Measurements from ENCODE around the gene GARS1. TPM values are rescaled to one million over a fixed set of nuclear protein-coding genes. Genes with fewer than 3 reads are reported as not detected.
"Not testable (repeated sequence)": the region's sequence is repeated elsewhere in the genome, so short reads cannot be mapped to it uniquely, and the experiment has no call there.

GARS1 gene
- total RNA-seq, 1 donor from 2014 or later = 83.7 TPM

- Histone ChIP-seq H3K27ac (no peak overlapping the region), H3K36me3 (peaks cover 0 to 92% of the 10 kb centered on the region in 2 donors), H3K4me3 (no peak overlapping the region), H3K9me3 (no peaks in the 10 kb centered on the region), H3K4me1 (no peaks in the 10 kb centered on the region), H3K27me3 (no peaks in the 10 kb centered on the region)
- intact Hi-C loops (cut with DNase I) = no loop called here
- TF ChIP-seq CTCF (IDR thresholded peaks at IDR 0.05) (no peak), POLR2A (IDR thresholded peaks at IDR 0.05) (no peak), POLR2AphosphoS5 (IDR thresholded peaks at IDR 0.05; ENCODE audit: insufficient read depth in 1 of 2, low read depth in 1 of 2) (no peak)
- no peak for DNase-seq (ENCODE audit: extremely low spot score in 2 of 2)
Measured at GRCh38 chr7:30630986-30631385, 36.3 kb downstream of the GARS1 start.

- H3K36me3 ChIP-seq = peaks cover 0 to 72% of the 10 kb centered on the region in 2 donors
- no peak overlapping the region for H3K4me3 ChIP-seq
- no peak for DNase-seq (ENCODE audit: extremely low spot score in 2 of 2)
- TF ChIP-seq POLR2AphosphoS5 (IDR thresholded peaks at IDR 0.05; ENCODE audit: insufficient read depth in 1 of 2, low read depth in 1 of 2) (no peak), POLR2A (IDR thresholded peaks at IDR 0.05) (no peak), CTCF (IDR thresholded peaks at IDR 0.05) (no peak)
- no peaks in the 10 kb centered on the region for H3K4me1 ChIP-seq
- H3K9me3 ChIP-seq = no peaks in the 10 kb centered on the region
- intact Hi-C loops (cut with DNase I) = no loop called here
- H3K27me3 ChIP-seq = no peaks in the 10 kb centered on the region
- H3K27ac ChIP-seq = no peak overlapping the region
Measured at GRCh38 chr7:30633223-30633622, 38.5 kb downstream of the GARS1 start.

- intact Hi-C loops (cut with DNase I) = no loop called here
- Histone ChIP-seq H3K4me1 (no peaks in the 10 kb centered on the region), H3K36me3 (peaks cover 0 to 62% of the 10 kb centered on the region in 2 donors)
Measured at GRCh38 chr7:30634193-30634626, 39.5 kb downstream of the GARS1 start.

GRCh38 chr7:30634634-30635201 is 40.0 kb downstream of the GARS1 start:
- Histone ChIP-seq H3K4me3 (no peak overlapping the region), H3K27me3 (no peaks in the 10 kb centered on the region), H3K27ac (no peak overlapping the region), H3K36me3 (peaks cover 0 to 58% of the 10 kb centered on the region in 2 donors), H3K9me3 (no peaks in the 10 kb centered on the region), H3K4me1 (no peaks in the 10 kb centered on the region)
- TF ChIP-seq CTCF (IDR thresholded peaks at IDR 0.05) (no peak), POLR2A (IDR thresholded peaks at IDR 0.05) (no peak)
- DNase-seq (ENCODE audit: extremely low spot score in 2 of 2) = no peak
- intact Hi-C loops (cut with DNase I) = no loop called here

More at GRCh38 chr7:30634193-30634626, 39.5 kb downstream of the GARS1 start:
- TF ChIP-seq CTCF (IDR thresholded peaks at IDR 0.05) = no peak
- TF ChIP-seq POLR2A (IDR thresholded peaks at IDR 0.05) = no peak
- TF ChIP-seq POLR2AphosphoS5 (IDR thresholded peaks at IDR 0.05; ENCODE audit: insufficient read depth in 1 of 2, low read depth in 1 of 2) = no peak
- Histone ChIP-seq H3K27ac (no peak overlapping the region), H3K4me3 (no peak overlapping the region), H3K9me3 (no peaks in the 10 kb centered on the region), H3K27me3 (no peaks in the 10 kb centered on the region)
- DNase-seq (ENCODE audit: extremely low spot score in 2 of 2) = no peak

- no peaks in the 10 kb centered on the region for H3K9me3 ChIP-seq
- TF ChIP-seq CTCF (IDR thresholded peaks at IDR 0.05) = no peak
- TF ChIP-seq POLR2AphosphoS5 (IDR thresholded peaks at IDR 0.05; ENCODE audit: insufficient read depth in 1 of 2, low read depth in 1 of 2) = no peak
- no peak for TF ChIP-seq POLR2A (IDR thresholded peaks at IDR 0.05)
- no peak overlapping the region for H3K4me3 ChIP-seq
- H3K27me3 ChIP-seq = no peaks in the 10 kb centered on the region
- H3K4me1 ChIP-seq = no peaks in the 10 kb centered on the region
- H3K36me3 ChIP-seq = peaks cover 0 to 47% of the 10 kb centered on the region in 2 donors
- intact Hi-C loops (cut with DNase I) = no loop called here
- no peak overlapping the region for H3K27ac ChIP-seq
- no peak for DNase-seq (ENCODE audit: extremely low spot score in 2 of 2)
Measured at GRCh38 chr7:30635798-30636197, 41.1 kb downstream of the GARS1 start.

GRCh38 chr7:30642322-30642721 is 47.6 kb downstream of the GARS1 start:
- H3K36me3 ChIP-seq; H3K27me3 ChIP-seq; H3K4me1 ChIP-seq; H3K9me3 ChIP-seq; intact Hi-C loops (cut with DNase I); H3K4me3 ChIP-seq; H3K27ac ChIP-seq; DNase-seq (ENCODE audit: extremely low spot score in 2 of 2): not testable (repeated sequence)
